Activated CD4-positive, alpha-beta T cell treated with anti-CD3 and anti-CD28 coated beads, Interleukin-2, Interleukin-6, amounts not matched to agents 100 ng/mL and 50 ng/mL, durations not matched to agents 16 hours and 8 hours (primary cell): ENCODE data around the gene PRDX1.
"Not testable (repeated sequence)": the region's sequence is repeated elsewhere in the genome, so short reads cannot be mapped to it uniquely, and the experiment has no call there.

Experiments
- DNase-seq: peaks from one replicate; pipeline ENCODE4 v3.0.0-alpha.2; 2020

Gene PRDX1

GRCh38 chr1:45503462-45504360 lies 18.0 kb downstream of the PRDX1 start:
- no peak for DNase-seq

GRCh38 chr1:45501505-45501859 lies 20.2 kb downstream of the PRDX1 start:
- no peak for DNase-seq

GRCh38 chr1:45499415-45499769 lies 22.3 kb downstream of the PRDX1 start:
- no peak for DNase-seq

- DNase-seq, result no peak
Observed at GRCh38 chr1:45498279-45498678, 23.4 kb downstream of the PRDX1 start.

- peak; percentile 64 for DNase-seq
Observed at GRCh38 chr1:45493116-45493697, 28.5 kb downstream of the PRDX1 start.

- no peak for DNase-seq
Observed at GRCh38 chr1:45492691-45493090, 29.0 kb downstream of the PRDX1 start.

- DNase-seq, result no peak
Observed at GRCh38 chr1:45491487-45492260, 30.0 kb downstream of the PRDX1 start.

GRCh38 chr1:45490626-45491486 lies 30.8 kb downstream of the PRDX1 start, which contains the start of gene TESK2:
Gene TESK2, minus strand, starts transcription at chr1:45491163. Its CDS starts 33,378 bp downstream, at chr1:45457785.
- DNase-seq, result peak; percentile 99

- no peak for DNase-seq
Observed at GRCh38 chr1:45490121-45490625, 31.5 kb downstream of the PRDX1 start.

GRCh38 chr1:45489379-45489778 lies 32.3 kb downstream of the PRDX1 start:
- peak; percentile 55 for DNase-seq

GRCh38 chr1:45488666-45489377 lies 32.9 kb downstream of the PRDX1 start:
- DNase-seq, result no peak

GRCh38 chr1:45485949-45486348 lies 35.7 kb downstream of the PRDX1 start:
- DNase-seq, result no peak

- DNase-seq, result no peak
Observed at GRCh38 chr1:45479039-45479748, 42.5 kb downstream of the PRDX1 start.

- DNase-seq, result no peak
Observed at GRCh38 chr1:45478121-45478814, 43.4 kb downstream of the PRDX1 start.

GRCh38 chr1:45477646-45478045 lies 44.0 kb downstream of the PRDX1 start:
- DNase-seq, result no peak

GRCh38 chr1:45474194-45474593 lies 47.5 kb downstream of the PRDX1 start:
- DNase-seq, result not testable (repeated sequence)

- DNase-seq, result no peak
Observed at GRCh38 chr1:45473302-45473701, 48.4 kb downstream of the PRDX1 start.

- DNase-seq, result peak; percentile 3
Observed at GRCh38 chr1:45470306-45470798, 51.3 kb downstream of the PRDX1 start.

- DNase-seq, result not testable (repeated sequence)
Observed at GRCh38 chr1:45467353-45467752, 54.3 kb downstream of the PRDX1 start.

- no peak for DNase-seq
Observed at GRCh38 chr1:45465277-45465676, 56.4 kb downstream of the PRDX1 start.
